SW480 (cell line): ENCODE data around the gene HIRA.

Experiments
- DNase-seq: peaks from one replicate; pipeline ENCODE4 v3.0.0-alpha.2; 2016; ENCODE audit warnings: low spot score

HIRA gene

GRCh38 chr22:19431649-19432132, at the start of gene HIRA:
Gene HIRA (minus strand): TSS chr22:19431733. CDS start chr22:19431476, 257 bp downstream.
- peak; percentile 71 for DNase-seq

GRCh38 chr22:19480789-19481188, 49.3 kb upstream of the HIRA start:
- DNase-seq = no peak

- DNase-seq = no peak
Measured at GRCh38 chr22:19480173-19480568, 48.6 kb upstream of the HIRA start.

GRCh38 chr22:19479355-19480172, 48.0 kb upstream of the HIRA start, which contains the start of gene CDC45:
Gene CDC45 (plus strand): TSS chr22:19479920. CDS start chr22:19479969, 49 bp downstream.
- peak; percentile 97 for DNase-seq

- DNase-seq = peak; percentile 76
Measured at GRCh38 chr22:19478901-19479354, 47.4 kb upstream of the HIRA start, which contains the start of gene UFD1. Gene UFD1 (minus strand): TSS chr22:19479193. CDS start chr22:19479085, 108 bp downstream.

GRCh38 chr22:19478045-19478900, 46.7 kb upstream of the HIRA start:
- no peak for DNase-seq

GRCh38 chr22:19477321-19478044, 46.0 kb upstream of the HIRA start:
- DNase-seq = peak; percentile 4

- no peak for DNase-seq
Measured at GRCh38 chr22:19476023-19476422, 44.5 kb upstream of the HIRA start.

- DNase-seq = peak; percentile 2
Measured at GRCh38 chr22:19473578-19473977, 42.0 kb upstream of the HIRA start.

GRCh38 chr22:19472233-19472632, 40.7 kb upstream of the HIRA start:
- no peak for DNase-seq

- DNase-seq = no peak
Measured at GRCh38 chr22:19471572-19471971, 40.0 kb upstream of the HIRA start.

GRCh38 chr22:19470010-19470409, 38.5 kb upstream of the HIRA start:
- DNase-seq = no peak

- DNase-seq = no peak
Measured at GRCh38 chr22:19469421-19469820, 37.9 kb upstream of the HIRA start.

GRCh38 chr22:19467912-19468311, 36.4 kb upstream of the HIRA start:
- DNase-seq = no peak

- DNase-seq = no peak
Measured at GRCh38 chr22:19466848-19467752, 35.6 kb upstream of the HIRA start.

- DNase-seq = no peak
Measured at GRCh38 chr22:19466126-19466716, 34.7 kb upstream of the HIRA start.

GRCh38 chr22:19464975-19465374, 33.4 kb upstream of the HIRA start:
- DNase-seq = no peak

- DNase-seq = no peak
Measured at GRCh38 chr22:19464546-19464945, 33.0 kb upstream of the HIRA start.

- no peak for DNase-seq
Measured at GRCh38 chr22:19463491-19464469, 32.2 kb upstream of the HIRA start.
